LNCaP clone FGC (cell line): Measurements from ENCODE around the gene ERGIC1.
"Not testable (repeated sequence)": the region's sequence is repeated elsewhere in the genome, so short reads cannot be mapped to it uniquely, and the experiment has no call there.

ENCODE experiments used
- DNase-seq: peaks from one replicate; pipeline ENCODE4 v3.0.0-alpha.2; 2011; ENCODE audit warnings: low read depth
- H3K4me3 ChIP-seq: 2 replicates; pipeline ENCODE4 v1.5.1; 2011; ENCODE audit warnings: mild to moderate bottlenecking, low read depth, low read length, control low read depth
- CTCF ChIP-seq: IDR thresholded peaks from 2 replicates; pipeline ENCODE4 v1.5.1; 2012; ENCODE audit warnings: mild to moderate bottlenecking; ENCODE audit not compliant: control insufficient read depth, insufficient read depth; ENCODE audit errors: extremely low read depth

The ERGIC1 gene

GRCh38 chr5:172843825-172844576, 9.9 kb downstream of the ERGIC1 start:
- TF ChIP-seq CTCF: no peak
- no peak overlapping the region for H3K4me3 ChIP-seq

GRCh38 chr5:172844577-172844838, 10.5 kb downstream of the ERGIC1 start:
- no peak for TF ChIP-seq CTCF
- no peak overlapping the region for H3K4me3 ChIP-seq
- DNase-seq: no peak

More at GRCh38 chr5:172843825-172844576, 9.9 kb downstream of the ERGIC1 start:
- DNase-seq: no peak

GRCh38 chr5:172845154-172845553, 11.1 kb downstream of the ERGIC1 start:
- no peak for DNase-seq
- TF ChIP-seq CTCF: no peak
- H3K4me3 ChIP-seq: no peak overlapping the region

- no peak for TF ChIP-seq CTCF
- H3K4me3 ChIP-seq: no peak overlapping the region
- DNase-seq: no peak
Observed at GRCh38 chr5:172845576-172845975, 11.5 kb downstream of the ERGIC1 start.

GRCh38 chr5:172846249-172846648, 12.2 kb downstream of the ERGIC1 start:
- peak; percentile 41 for DNase-seq
- no peak overlapping the region for H3K4me3 ChIP-seq
- TF ChIP-seq CTCF: no peak

- TF ChIP-seq CTCF: no peak
- H3K4me3 ChIP-seq: no peak overlapping the region
- no peak for DNase-seq
Observed at GRCh38 chr5:172846677-172847076, 12.6 kb downstream of the ERGIC1 start.

- not testable (repeated sequence) for DNase-seq
Observed at GRCh38 chr5:172847584-172847983, 13.5 kb downstream of the ERGIC1 start.

More at GRCh38 chr5:172847584-172847983, 13.5 kb downstream of the ERGIC1 start:
- not testable (repeated sequence) for H3K4me3 ChIP-seq
